PFSK-1 (cell line): ENCODE data around the gene HDGFL3.

ENCODE experiments used
- FOXP2 ChIP-seq: optimal IDR thresholded peaks from 2 replicates; pipeline ENCODE3; 2011; ENCODE audit warnings: borderline replicate concordance, control low read depth, inconsistent platforms; ENCODE audit not compliant: insufficient read depth; ENCODE audit errors: extremely low read length, extremely low read depth
- POLR2AphosphoS5 ChIP-seq: IDR thresholded peaks from 2 replicates; pipeline ENCODE4 v1.6.1; 2012; ENCODE audit warnings: low read depth, mild to moderate bottlenecking, control low read depth, low read length, moderate library complexity
- REST ChIP-seq, 2 experiments: IDR thresholded peaks; 2 replicates each; pipeline versions ENCODE4 v1.6.1 to v1.8.0; 2011 to 2012; ENCODE audit warnings: low read depth in 2 of 2, low read length in 2 of 2, control low read depth in 1 of 2, inconsistent platforms in 1 of 2, mild to moderate bottlenecking in 1 of 2, moderate library complexity in 1 of 2; ENCODE audit not compliant: insufficient read depth in 1 of 2
- SIN3A ChIP-seq: IDR thresholded peaks from 2 replicates; pipeline ENCODE4 v1.6.1; 2012; ENCODE audit warnings: mild to moderate bottlenecking, low read length, moderate library complexity, borderline replicate concordance; ENCODE audit not compliant: insufficient read depth
- TAF1 ChIP-seq: IDR thresholded peaks from 2 replicates; pipeline ENCODE4 v1.6.1; 2012; ENCODE audit warnings: low read length, control low read depth, borderline replicate concordance; ENCODE audit not compliant: insufficient read depth

The HDGFL3 gene

GRCh38 chr15:83100097-83100646, 107.5 kb downstream of the HDGFL3 start:
- TF ChIP-seq FOXP2 (no peak), TAF1 (no peak), POLR2AphosphoS5 (no peak), SIN3A (no peak), REST (IDR thresholded peaks at IDR 0.05; ENCODE audit: insufficient read depth in 1 of 2, low read depth in 2 of 2, low read length in 2 of 2) (no peak)

- TF ChIP-seq POLR2AphosphoS5, result no peak
- no peak for TF ChIP-seq FOXP2
- TF ChIP-seq REST (IDR thresholded peaks at IDR 0.05; ENCODE audit: insufficient read depth in 1 of 2, low read depth in 2 of 2, low read length in 2 of 2), result no peak
- TF ChIP-seq SIN3A, result no peak
- TF ChIP-seq TAF1, result no peak
Observed at GRCh38 chr15:83099290-83099689, 108.3 kb downstream of the HDGFL3 start.

GRCh38 chr15:83098079-83098478, 109.5 kb downstream of the HDGFL3 start:
- TF ChIP-seq POLR2AphosphoS5, result no peak
- TF ChIP-seq FOXP2, result no peak
- TF ChIP-seq REST (IDR thresholded peaks at IDR 0.05; ENCODE audit: insufficient read depth in 1 of 2, low read depth in 2 of 2, low read length in 2 of 2), result no peak
- no peak for TF ChIP-seq SIN3A
- no peak for TF ChIP-seq TAF1

- TF ChIP-seq FOXP2 (no peak), SIN3A (no peak), POLR2AphosphoS5 (no peak), REST (IDR thresholded peaks at IDR 0.05; ENCODE audit: insufficient read depth in 1 of 2, low read depth in 2 of 2, low read length in 2 of 2) (no peak), TAF1 (no peak)
Observed at GRCh38 chr15:83094583-83094982, 113.0 kb downstream of the HDGFL3 start.
